ENCODE data around the gene TERT.
"Not testable (repeated sequence)": the region's sequence is repeated elsewhere in the genome, so short reads cannot be mapped to it uniquely, and the experiment has no call there.

The TERT gene

DNA sequence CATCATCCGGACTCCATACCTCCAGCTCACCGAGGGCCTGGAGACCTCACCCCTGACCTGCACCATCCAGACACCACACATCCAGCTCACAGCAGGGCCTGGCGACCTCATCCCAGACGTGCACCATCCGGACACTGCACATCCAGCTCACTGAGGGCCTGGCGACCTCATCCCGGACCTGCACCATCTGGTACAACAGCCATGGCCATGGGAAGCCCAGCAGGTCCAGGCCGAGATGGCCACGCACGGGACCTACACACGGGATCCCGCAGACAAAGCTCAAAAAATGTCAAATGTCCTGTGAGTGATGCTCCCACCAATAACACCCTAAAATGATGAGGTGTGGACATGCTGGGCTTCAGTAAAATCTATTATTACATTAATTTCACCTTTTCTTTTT, 9.7 kb downstream of the TERT start:
- no peak overlapping the region for H3K27ac ChIP-seq (ENCODE audit: insufficient read depth in 1 of 2, low read depth in 1 of 2, low read length in 2 of 2, poor library complexity in 1 of 2, severe bottlenecking in 2 of 2)
- H3K4me1 ChIP-seq (ENCODE audit: control extremely low read depth in 1 of 4, control insufficient read depth in 4 of 4, insufficient read depth in 4 of 4, low read length in 3 of 4) = no peaks in the 10 kb centered on the region
- DNase-seq = no peak
- H3K36me3 ChIP-seq (ENCODE audit: control insufficient read depth in 4 of 4, insufficient read depth in 4 of 4, low read length in 3 of 4) = peaks cover 0 to 10% (median 2%) of the 10 kb centered on the region in 4 experiments
- WGBS (ENCODE audit: insufficient coverage) = 93% methylated on average over 5 of the region's 12 CpGs
- H3K9me3 ChIP-seq (ENCODE audit: control extremely low read depth in 1 of 5, control insufficient read depth in 4 of 5, insufficient read depth in 2 of 5, low read depth in 1 of 5, low read length in 4 of 5) = peaks cover 0 to 10% (median 0%) of the 10 kb centered on the region in 5 experiments
- ChIA-PET POLR2A (no interaction called here), CTCF (no interaction called here)
- H3K4me3 ChIP-seq (ENCODE audit: control insufficient read depth in 1 of 7, extremely low read depth in 1 of 7, insufficient read depth in 4 of 7, low read depth in 2 of 7, low read length in 6 of 7) = no peak overlapping the region
- H3K27me3 ChIP-seq (replicated peaks in 2 of 5; ENCODE audit: control insufficient read depth in 4 of 5, insufficient read depth in 5 of 5, low read length in 4 of 5) = no peaks in the 10 kb centered on the region

DNA sequence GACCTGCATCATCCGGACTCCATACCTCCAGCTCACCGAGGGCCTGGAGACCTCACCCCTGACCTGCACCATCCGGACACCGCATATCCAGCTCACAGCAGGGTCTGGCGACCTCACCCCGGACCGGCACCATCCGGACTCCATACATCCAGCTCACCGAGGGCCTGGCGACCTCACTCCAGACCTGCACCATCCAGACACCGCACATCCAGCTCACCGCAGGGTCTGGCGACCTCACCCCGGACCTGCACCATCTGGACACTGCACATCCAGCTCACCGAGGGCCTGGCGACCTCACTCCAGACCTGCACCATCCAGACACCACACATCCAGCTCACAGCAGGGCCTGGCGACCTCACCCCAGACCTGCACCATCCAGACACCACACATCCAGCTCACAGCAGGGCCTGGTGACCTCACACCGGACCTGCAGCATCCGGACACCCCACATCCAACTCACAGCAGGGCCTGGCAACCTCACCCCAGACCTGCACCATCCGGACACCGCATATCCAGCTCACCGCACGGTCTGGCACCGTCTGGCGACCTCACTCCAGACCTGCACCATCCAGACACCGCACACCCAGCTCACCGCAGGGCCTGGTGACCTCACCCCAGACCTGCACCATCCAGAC, 10.4 kb downstream of the TERT start:
- DNase-seq; H3K9me3 ChIP-seq (ENCODE audit: control extremely low read depth in 1 of 5, control insufficient read depth in 4 of 5, insufficient read depth in 2 of 5, low read depth in 1 of 5, low read length in 4 of 5); H3K4me1 ChIP-seq (ENCODE audit: control extremely low read depth in 1 of 4, control insufficient read depth in 4 of 4, insufficient read depth in 4 of 4, low read length in 3 of 4); H3K27me3 ChIP-seq (replicated peaks in 2 of 5; ENCODE audit: control insufficient read depth in 4 of 5, insufficient read depth in 5 of 5, low read length in 4 of 5); H3K4me3 ChIP-seq (ENCODE audit: control insufficient read depth in 1 of 7, extremely low read depth in 1 of 7, insufficient read depth in 4 of 7, low read depth in 2 of 7, low read length in 6 of 7); CTCF ChIA-PET; H3K27ac ChIP-seq (ENCODE audit: insufficient read depth in 1 of 2, low read depth in 1 of 2, low read length in 2 of 2, poor library complexity in 1 of 2, severe bottlenecking in 2 of 2): not testable (repeated sequence)
- POLR2A ChIA-PET = interaction anchor here (0.6 kb wide), 1 partner anchor 23 kb away, joined by 3 read pairs; no protein-coding TSS in a partner anchor
- H3K36me3 ChIP-seq (ENCODE audit: control insufficient read depth in 4 of 4, insufficient read depth in 4 of 4, low read length in 3 of 4) = peaks cover 0 to 10% (median 2%) of the 10 kb centered on the region in 4 experiments
- 93% methylated on average over 13 of the region's 27 CpGs for WGBS (ENCODE audit: insufficient coverage)

DNA sequence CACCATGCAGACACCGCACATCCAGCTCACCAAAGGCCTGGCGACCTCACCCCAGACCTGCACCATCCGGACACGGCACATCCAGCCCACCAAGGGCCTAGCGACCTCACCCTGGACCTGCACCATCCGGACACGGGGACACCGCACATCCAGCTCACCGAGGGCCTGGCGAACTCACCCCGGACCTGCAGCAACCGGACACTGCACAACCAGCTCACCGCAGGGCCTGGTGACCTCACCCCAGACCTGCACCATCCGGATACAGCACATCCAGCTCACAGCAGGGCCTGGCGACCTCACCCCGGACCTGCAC, 11.2 kb downstream of the TERT start:
- Histone ChIP-seq H3K9me3 (ENCODE audit: control extremely low read depth in 1 of 5, control insufficient read depth in 4 of 5, insufficient read depth in 2 of 5, low read depth in 1 of 5, low read length in 4 of 5) (peaks cover 0 to 15% (median under 1%) of the 10 kb centered on the region in 5 experiments), H3K36me3 (ENCODE audit: control insufficient read depth in 4 of 4, insufficient read depth in 4 of 4, low read length in 3 of 4) (peaks cover 0 to 13% (median 2%) of the 10 kb centered on the region in 4 experiments)
- H3K4me3 ChIP-seq (ENCODE audit: control insufficient read depth in 1 of 7, extremely low read depth in 1 of 7, insufficient read depth in 4 of 7, low read depth in 2 of 7, low read length in 6 of 7); H3K27ac ChIP-seq (ENCODE audit: insufficient read depth in 1 of 2, low read depth in 1 of 2, low read length in 2 of 2, poor library complexity in 1 of 2, severe bottlenecking in 2 of 2); DNase-seq; H3K4me1 ChIP-seq (ENCODE audit: control extremely low read depth in 1 of 4, control insufficient read depth in 4 of 4, insufficient read depth in 4 of 4, low read length in 3 of 4); POLR2A ChIA-PET; H3K27me3 ChIP-seq (replicated peaks in 2 of 5; ENCODE audit: control insufficient read depth in 4 of 5, insufficient read depth in 5 of 5, low read length in 4 of 5); CTCF ChIA-PET: not testable (repeated sequence)
- 98% methylated on average over 11 of the region's 16 CpGs for WGBS (ENCODE audit: insufficient coverage)

DNA sequence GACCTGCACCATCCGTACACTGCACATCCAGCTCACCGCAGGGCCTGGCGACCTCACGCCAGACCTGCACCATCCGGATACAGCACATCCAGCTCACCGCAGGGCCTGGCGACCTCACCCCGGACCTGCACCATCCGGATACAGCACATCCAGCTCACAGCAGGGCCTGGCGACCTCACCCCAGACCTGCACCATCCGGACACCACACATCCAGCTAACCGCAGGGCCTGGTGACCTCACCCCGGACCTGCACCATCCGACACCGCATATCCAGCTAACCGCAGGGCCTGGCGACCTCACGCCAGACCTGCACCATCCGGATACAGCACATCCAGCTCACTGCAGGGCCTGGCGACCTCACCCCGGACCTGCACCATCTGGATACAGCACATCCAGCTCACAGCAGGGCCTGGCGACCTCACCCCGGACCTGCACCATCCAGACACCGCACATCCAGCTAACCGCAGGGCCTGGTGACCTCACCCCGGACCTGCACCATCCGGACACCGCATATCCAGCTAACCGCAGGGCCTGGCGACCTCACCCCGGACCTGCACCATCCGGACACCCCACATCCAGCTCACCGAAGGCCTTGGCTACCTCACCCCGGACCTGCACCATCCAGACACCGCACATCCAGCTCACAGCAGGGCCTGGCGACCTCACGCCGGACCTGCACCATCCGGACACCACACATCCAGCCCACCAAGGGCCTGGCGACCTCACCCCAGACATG, 11.7 kb downstream of the TERT start:
- WGBS (ENCODE audit: insufficient coverage) = 98% methylated on average over 21 of the region's 40 CpGs
- CTCF ChIA-PET; H3K27ac ChIP-seq (ENCODE audit: insufficient read depth in 1 of 2, low read depth in 1 of 2, low read length in 2 of 2, poor library complexity in 1 of 2, severe bottlenecking in 2 of 2); POLR2A ChIA-PET; DNase-seq; H3K4me3 ChIP-seq (ENCODE audit: control insufficient read depth in 1 of 7, extremely low read depth in 1 of 7, insufficient read depth in 4 of 7, low read depth in 2 of 7, low read length in 6 of 7); H3K27me3 ChIP-seq (replicated peaks in 2 of 5; ENCODE audit: control insufficient read depth in 4 of 5, insufficient read depth in 5 of 5, low read length in 4 of 5); H3K4me1 ChIP-seq (ENCODE audit: control extremely low read depth in 1 of 4, control insufficient read depth in 4 of 4, insufficient read depth in 4 of 4, low read length in 3 of 4): not testable (repeated sequence)
- Histone ChIP-seq H3K9me3 (ENCODE audit: control extremely low read depth in 1 of 5, control insufficient read depth in 4 of 5, insufficient read depth in 2 of 5, low read depth in 1 of 5, low read length in 4 of 5) (peaks cover 0 to 15% (median 5%) of the 10 kb centered on the region in 5 experiments), H3K36me3 (ENCODE audit: control insufficient read depth in 4 of 4, insufficient read depth in 4 of 4, low read length in 3 of 4) (peaks cover 0 to 13% (median 7%) of the 10 kb centered on the region in 4 experiments)

DNA sequence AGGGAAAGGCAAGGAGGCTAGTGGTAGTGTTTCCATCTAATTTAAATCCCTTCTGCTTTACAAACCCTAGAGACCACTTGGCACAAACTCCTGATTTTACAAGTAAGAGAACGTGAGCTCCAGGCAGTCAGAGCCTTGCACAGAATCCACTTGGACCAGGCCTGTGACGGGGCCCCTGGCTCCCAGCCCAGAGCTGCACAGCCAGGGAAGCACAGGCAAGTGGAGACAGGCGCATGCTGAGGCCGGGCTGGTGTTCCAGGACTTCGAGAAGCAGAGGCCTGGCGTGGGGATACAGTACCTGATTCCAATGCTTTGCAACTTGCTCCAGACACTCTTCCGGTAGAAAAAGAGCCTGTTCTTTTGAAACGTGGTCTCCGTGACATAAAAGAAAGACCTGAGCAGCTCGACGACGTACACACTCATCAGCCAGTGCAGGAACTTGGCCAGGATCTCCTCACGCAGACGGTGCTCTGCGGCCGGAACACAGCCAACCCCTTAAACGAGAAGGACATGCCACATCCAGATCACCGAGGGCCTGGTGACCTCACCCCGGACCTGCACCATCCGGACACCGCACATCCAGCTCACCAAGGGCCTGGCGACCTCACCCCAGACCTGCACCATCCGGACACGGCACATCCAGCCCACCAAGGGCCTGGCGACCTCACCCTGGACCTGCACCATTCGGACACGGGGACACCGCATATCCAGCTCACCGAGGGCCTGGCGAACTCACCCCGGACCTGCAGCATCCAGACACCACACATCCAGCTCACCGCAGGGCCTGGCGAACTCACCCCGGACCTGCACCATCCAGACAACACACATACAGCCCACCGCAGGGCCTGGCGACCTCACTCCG, 12.5 kb downstream of the TERT start:
- ChIA-PET CTCF (no interaction called here), POLR2A (no interaction called here)
- WGBS (ENCODE audit: insufficient coverage) = 94% methylated on average over 26 of the region's 37 CpGs
- Histone ChIP-seq H3K4me3 (ENCODE audit: control insufficient read depth in 1 of 7, extremely low read depth in 1 of 7, insufficient read depth in 4 of 7, low read depth in 2 of 7, low read length in 6 of 7) (no peak overlapping the region), H3K4me1 (ENCODE audit: control extremely low read depth in 1 of 4, control insufficient read depth in 4 of 4, insufficient read depth in 4 of 4, low read length in 3 of 4) (no peaks in the 10 kb centered on the region), H3K27me3 (replicated peaks in 2 of 5; ENCODE audit: control insufficient read depth in 4 of 5, insufficient read depth in 5 of 5, low read length in 4 of 5) (no peaks in the 10 kb centered on the region), H3K27ac (ENCODE audit: insufficient read depth in 1 of 2, low read depth in 1 of 2, low read length in 2 of 2, poor library complexity in 1 of 2, severe bottlenecking in 2 of 2) (no peak overlapping the region), H3K36me3 (ENCODE audit: control insufficient read depth in 4 of 4, insufficient read depth in 4 of 4, low read length in 3 of 4) (peaks cover 0 to 12% (median 8%) of the 10 kb centered on the region in 4 experiments), H3K9me3 (ENCODE audit: control extremely low read depth in 1 of 5, control insufficient read depth in 4 of 5, insufficient read depth in 2 of 5, low read depth in 1 of 5, low read length in 4 of 5) (peaks cover 0 to 20% (median 8%) of the 10 kb centered on the region in 5 experiments)
- DNase-seq = no peak

DNA sequence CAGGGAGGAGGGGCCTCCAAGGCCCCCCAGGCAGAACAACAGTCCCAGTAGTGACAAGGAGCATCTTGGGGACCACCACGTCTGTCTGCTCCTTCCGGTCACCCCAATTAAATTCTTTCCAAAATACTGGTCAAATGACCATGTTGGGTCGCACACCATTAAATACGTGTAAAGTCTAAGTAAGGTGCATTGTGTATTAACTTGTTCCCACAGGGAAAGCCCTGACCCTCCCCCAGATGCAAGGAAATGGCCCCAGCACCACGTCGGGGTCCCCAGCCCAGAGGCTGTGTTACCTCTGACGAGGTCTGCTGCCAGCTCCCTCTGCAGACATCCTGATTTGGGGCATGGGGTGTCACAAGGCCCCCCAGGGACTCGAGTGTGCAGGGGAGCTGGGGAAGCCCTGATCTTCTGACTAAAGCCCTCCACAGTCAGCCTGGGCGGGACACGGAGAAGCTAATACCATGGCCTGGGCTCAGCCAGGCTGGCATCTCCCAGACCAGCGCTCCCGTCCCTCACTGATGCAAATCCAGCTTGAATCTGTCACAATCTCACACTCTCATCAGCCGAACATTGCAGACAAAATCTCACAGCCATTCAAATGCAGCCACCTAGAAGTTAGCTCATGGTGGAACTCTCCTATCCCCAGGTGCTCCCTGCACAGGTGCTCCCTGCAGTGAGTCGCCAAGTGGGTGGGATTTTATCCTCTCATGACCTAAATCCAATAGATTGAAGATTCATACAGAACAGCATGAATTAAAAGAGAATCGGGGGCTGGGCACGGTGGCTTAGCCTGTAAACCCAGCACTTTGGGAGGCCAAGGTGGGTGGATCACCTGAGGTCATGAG, 13.6 kb downstream of the TERT start:
- Histone ChIP-seq H3K9me3 (ENCODE audit: control extremely low read depth in 1 of 5, control insufficient read depth in 4 of 5, insufficient read depth in 2 of 5, low read depth in 1 of 5, low read length in 4 of 5) (peaks cover 0 to 29% (median 11%) of the 10 kb centered on the region in 5 experiments), H3K27me3 (replicated peaks in 2 of 5; ENCODE audit: control insufficient read depth in 4 of 5, insufficient read depth in 5 of 5, low read length in 4 of 5) (no peaks in the 10 kb centered on the region), H3K36me3 (ENCODE audit: control insufficient read depth in 4 of 4, insufficient read depth in 4 of 4, low read length in 3 of 4) (peaks cover 0 to 11% (median 8%) of the 10 kb centered on the region in 4 experiments), H3K4me1 (ENCODE audit: control extremely low read depth in 1 of 4, control insufficient read depth in 4 of 4, insufficient read depth in 4 of 4, low read length in 3 of 4) (no peaks in the 10 kb centered on the region), H3K4me3 (ENCODE audit: control insufficient read depth in 1 of 7, extremely low read depth in 1 of 7, insufficient read depth in 4 of 7, low read depth in 2 of 7, low read length in 6 of 7) (no peak overlapping the region), H3K27ac (ENCODE audit: insufficient read depth in 1 of 2, low read depth in 1 of 2, low read length in 2 of 2, poor library complexity in 1 of 2, severe bottlenecking in 2 of 2) (no peak overlapping the region)
- CTCF ChIA-PET = interaction anchor here (0.8 kb wide), 1 partner anchor 9 kb away, joined by 3 read pairs; no protein-coding TSS in a partner anchor
- 94% methylated on average over 12 of the region's 16 CpGs for WGBS (ENCODE audit: insufficient coverage)
- DNase-seq = no peak
- POLR2A ChIA-PET = no interaction called here
